SK-N-MC (cell line): ENCODE measurements around the gene FCRL3.

ENCODE experiments used
- EZH2 ChIP-seq: fragments of 200-600 bp; sonication (generic); IDR thresholded peaks from one replicate; pipeline ENCODE4 v1.6.1; 2017; ENCODE audit warnings: antibody characterized with exemption
- FOXP2 ChIP-seq: optimal IDR thresholded peaks from 2 replicates; pipeline ENCODE3; 2011; ENCODE audit warnings: mild to moderate bottlenecking, moderate library complexity; ENCODE audit not compliant: insufficient read depth; ENCODE audit errors: extremely low read length, control extremely low read depth
- POLR2AphosphoS5 ChIP-seq: IDR thresholded peaks from 2 replicates; pipeline ENCODE4 v1.6.1; 2012; ENCODE audit warnings: mild to moderate bottlenecking, low read depth, low read length, borderline replicate concordance

- TF ChIP-seq EZH2 (no peak), POLR2AphosphoS5 (no peak), FOXP2 (no peak)
Observed at GRCh38 chr1:157673008-157673407, 27.6 kb downstream of the FCRL3 start.
